ENCODE data around the gene MIB2.

- no peak for TF ChIP-seq USF1 (IDR thresholded peaks at IDR 0.05; ENCODE audit: borderline replicate concordance, extremely low read length, insufficient read depth, low read depth, low read length)
- TF ChIP-seq, protein P1, sequence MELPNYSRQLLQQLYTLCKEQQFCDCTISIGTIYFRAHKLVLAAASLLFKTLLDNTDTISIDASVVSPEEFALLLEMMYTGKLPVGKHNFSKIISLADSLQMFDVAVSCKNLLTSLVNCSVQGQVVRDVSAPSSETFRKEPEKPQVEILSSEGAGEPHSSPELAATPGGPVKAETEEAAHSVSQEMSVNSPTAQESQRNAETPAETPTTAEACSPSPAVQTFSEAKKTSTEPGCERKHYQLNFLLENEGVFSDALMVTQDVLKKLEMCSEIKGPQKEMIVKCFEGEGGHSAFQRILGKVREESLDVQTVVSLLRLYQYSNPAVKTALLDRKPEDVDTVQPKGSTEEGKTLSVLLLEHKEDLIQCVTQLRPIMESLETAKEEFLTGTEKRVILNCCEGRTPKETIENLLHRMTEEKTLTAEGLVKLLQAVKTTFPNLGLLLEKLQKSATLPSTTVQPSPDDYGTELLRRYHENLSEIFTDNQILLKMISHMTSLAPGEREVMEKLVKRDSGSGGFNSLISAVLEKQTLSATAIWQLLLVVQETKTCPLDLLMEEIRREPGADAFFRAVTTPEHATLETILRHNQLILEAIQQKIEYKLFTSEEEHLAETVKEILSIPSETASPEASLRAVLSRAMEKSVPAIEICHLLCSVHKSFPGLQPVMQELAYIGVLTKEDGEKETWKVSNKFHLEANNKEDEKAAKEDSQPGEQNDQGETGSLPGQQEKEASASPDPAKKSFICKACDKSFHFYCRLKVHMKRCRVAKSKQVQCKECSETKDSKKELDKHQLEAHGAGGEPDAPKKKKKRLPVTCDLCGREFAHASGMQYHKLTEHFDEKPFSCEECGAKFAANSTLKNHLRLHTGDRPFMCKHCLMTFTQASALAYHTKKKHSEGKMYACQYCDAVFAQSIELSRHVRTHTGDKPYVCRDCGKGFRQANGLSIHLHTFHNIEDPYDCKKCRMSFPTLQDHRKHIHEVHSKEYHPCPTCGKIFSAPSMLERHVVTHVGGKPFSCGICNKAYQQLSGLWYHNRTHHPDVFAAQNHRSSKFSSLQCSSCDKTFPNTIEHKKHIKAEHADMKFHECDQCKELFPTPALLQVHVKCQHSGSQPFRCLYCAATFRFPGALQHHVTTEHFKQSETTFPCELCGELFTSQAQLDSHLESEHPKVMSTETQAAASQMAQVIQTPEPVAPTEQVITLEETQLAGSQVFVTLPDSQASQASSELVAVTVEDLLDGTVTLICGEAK (IDR thresholded peaks at IDR 0.05; ENCODE audit: borderline replicate concordance): no peak
- TF ChIP-seq, protein P2, sequence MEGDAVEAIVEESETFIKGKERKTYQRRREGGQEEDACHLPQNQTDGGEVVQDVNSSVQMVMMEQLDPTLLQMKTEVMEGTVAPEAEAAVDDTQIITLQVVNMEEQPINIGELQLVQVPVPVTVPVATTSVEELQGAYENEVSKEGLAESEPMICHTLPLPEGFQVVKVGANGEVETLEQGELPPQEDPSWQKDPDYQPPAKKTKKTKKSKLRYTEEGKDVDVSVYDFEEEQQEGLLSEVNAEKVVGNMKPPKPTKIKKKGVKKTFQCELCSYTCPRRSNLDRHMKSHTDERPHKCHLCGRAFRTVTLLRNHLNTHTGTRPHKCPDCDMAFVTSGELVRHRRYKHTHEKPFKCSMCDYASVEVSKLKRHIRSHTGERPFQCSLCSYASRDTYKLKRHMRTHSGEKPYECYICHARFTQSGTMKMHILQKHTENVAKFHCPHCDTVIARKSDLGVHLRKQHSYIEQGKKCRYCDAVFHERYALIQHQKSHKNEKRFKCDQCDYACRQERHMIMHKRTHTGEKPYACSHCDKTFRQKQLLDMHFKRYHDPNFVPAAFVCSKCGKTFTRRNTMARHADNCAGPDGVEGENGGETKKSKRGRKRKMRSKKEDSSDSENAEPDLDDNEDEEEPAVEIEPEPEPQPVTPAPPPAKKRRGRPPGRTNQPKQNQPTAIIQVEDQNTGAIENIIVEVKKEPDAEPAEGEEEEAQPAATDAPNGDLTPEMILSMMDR (IDR thresholded peaks at IDR 0.05 in 2 of 3, conservative IDR thresholded peaks at IDR 0.05 in 1 of 3; ENCODE audit: control insufficient read depth in 2 of 3, extremely low read depth in 1 of 3, insufficient read depth in 1 of 3, low read depth in 3 of 3, low read length in 3 of 3): peak in 1 of 3 experiments; percentile 8; a peak in 1 of 6 replicates
- no peak for TF ChIP-seq EZH2 (IDR thresholded peaks at IDR 0.05; ENCODE audit: borderline replicate concordance, control insufficient read depth, low read depth, low read length)
- no peak for TF ChIP-seq JUND (IDR thresholded peaks at IDR 0.05; ENCODE audit: low read depth, low read length)
- no peak for TF ChIP-seq FOS (IDR thresholded peaks at IDR 0.05; ENCODE audit: borderline replicate concordance, extremely low read depth, insufficient read length)
- TF ChIP-seq RAD21 (IDR thresholded peaks at IDR 0.05; ENCODE audit: insufficient read depth, low read depth, low read length): peak; percentile 23; the same call in 1 of the 2 replicates
- TF ChIP-seq, protein P3, sequence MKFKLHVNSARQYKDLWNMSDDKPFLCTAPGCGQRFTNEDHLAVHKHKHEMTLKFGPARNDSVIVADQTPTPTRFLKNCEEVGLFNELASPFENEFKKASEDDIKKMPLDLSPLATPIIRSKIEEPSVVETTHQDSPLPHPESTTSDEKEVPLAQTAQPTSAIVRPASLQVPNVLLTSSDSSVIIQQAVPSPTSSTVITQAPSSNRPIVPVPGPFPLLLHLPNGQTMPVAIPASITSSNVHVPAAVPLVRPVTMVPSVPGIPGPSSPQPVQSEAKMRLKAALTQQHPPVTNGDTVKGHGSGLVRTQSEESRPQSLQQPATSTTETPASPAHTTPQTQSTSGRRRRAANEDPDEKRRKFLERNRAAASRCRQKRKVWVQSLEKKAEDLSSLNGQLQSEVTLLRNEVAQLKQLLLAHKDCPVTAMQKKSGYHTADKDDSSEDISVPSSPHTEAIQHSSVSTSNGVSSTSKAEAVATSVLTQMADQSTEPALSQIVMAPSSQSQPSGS (IDR thresholded peaks at IDR 0.05; ENCODE audit: low read length): no peak
- no peak for TF ChIP-seq HDAC2 (IDR thresholded peaks at IDR 0.05)
Observed at GRCh38 chr1:1573843-1574720, 41.2 kb upstream of the MIB2 start.
